CD8-positive, alpha-beta memory T cell (primary cell): ENCODE measurements around the gene CHMP3. TPM values are rescaled to one million over a fixed set of nuclear protein-coding genes. Genes with fewer than 3 reads are reported as not detected.
A peak's percentile ranks its signal among the peaks of the same experiment; 100 is the strongest.
"Not testable (repeated sequence)": the region's sequence is repeated elsewhere in the genome, so short reads cannot be mapped to it uniquely, and the experiment has no call there.

Experiments
- CTCF ChIA-PET: fragments of 350-600 bp; sonication (Branson Sonifier 250); formaldehyde crosslinking; loops from one replicate; lab custom pipeline; 2021; ENCODE audit warnings: antibody characterized with exemption; lab: Charles Lee
- POLR2A ChIA-PET: fragments of 350-600 bp; sonication (Branson Sonifier 250); formaldehyde crosslinking; loops from one replicate; lab custom pipeline; 2021; ENCODE audit warnings: antibody characterized with exemption; lab: Charles Lee
- DNase-seq, 5 donors: peaks; one replicate each; pipeline versions ENCODE4 v3.0.0 to v3.0.0-alpha.2; 2020 to 2022; ENCODE audit warnings: mixed read lengths in 1 of 5
- H3K27ac ChIP-seq: one replicate; pipeline ENCODE4 v1.7.0; 2013; ENCODE audit warnings: low read depth, mild to moderate bottlenecking, low read length, moderate library complexity
- H3K27me3 ChIP-seq: 2 replicates; pipeline ENCODE4 v1.7.0; 2013; ENCODE audit warnings: low read length, mild to moderate bottlenecking; ENCODE audit not compliant: insufficient read depth, poor library complexity, severe bottlenecking
- H3K36me3 ChIP-seq: 2 replicates; pipeline ENCODE4 v1.7.0; 2013; ENCODE audit warnings: mild to moderate bottlenecking, low read length, moderate library complexity; ENCODE audit not compliant: insufficient read depth
- H3K4me1 ChIP-seq: 2 replicates; pipeline ENCODE4 v1.7.0; 2013; ENCODE audit warnings: mild to moderate bottlenecking, low read length, moderate library complexity; ENCODE audit not compliant: insufficient read depth
- H3K4me3 ChIP-seq: 2 replicates; pipeline ENCODE4 v1.7.0; 2013; ENCODE audit warnings: mild to moderate bottlenecking, low read length
- H3K9me3 ChIP-seq: 2 replicates; pipeline ENCODE4 v1.7.0; 2013; ENCODE audit warnings: mild to moderate bottlenecking, low read length
- H3K27ac Mint-ChIP-seq, 8 donors: one replicate each; pipeline ENCODE4 v1.8.0; 2020 to 2021; ENCODE audit warnings: mixed read lengths in 8 of 8, mild to moderate bottlenecking in 6 of 8, inconsistent platforms in 3 of 8, moderate library complexity in 3 of 8
- H3K27me3 Mint-ChIP-seq, 2 donors: one replicate each; pipeline ENCODE4 v1.8.0; 2020 to 2021; ENCODE audit warnings: mixed read lengths in 2 of 2, mild to moderate bottlenecking in 1 of 2, moderate library complexity in 1 of 2
- H3K36me3 Mint-ChIP-seq, 3 donors: one replicate each; pipeline ENCODE4 v1.8.0; 2020 to 2021; ENCODE audit warnings: mixed read lengths in 3 of 3, inconsistent platforms in 1 of 3, mild to moderate bottlenecking in 1 of 3
- H3K4me1 Mint-ChIP-seq, 3 donors: one replicate each; pipeline ENCODE4 v1.8.0; 2020 to 2021; ENCODE audit warnings: mixed read lengths in 3 of 3, inconsistent platforms in 1 of 3, mild to moderate bottlenecking in 1 of 3
- H3K4me3 Mint-ChIP-seq, 7 donors: one replicate each; pipeline ENCODE4 v1.8.0; 2020 to 2021; ENCODE audit warnings: mixed read lengths in 7 of 7, mild to moderate bottlenecking in 6 of 7, moderate library complexity in 4 of 7, inconsistent platforms in 2 of 7
- H3K9me3 Mint-ChIP-seq, 5 donors: one replicate each; pipeline ENCODE4 v1.8.0; 2020 to 2022; ENCODE audit warnings: mixed read lengths in 5 of 5, mild to moderate bottlenecking in 3 of 5, moderate library complexity in 2 of 5, inconsistent platforms in 1 of 5
- polyA plus RNA-seq: library from polyadenylated mRNA; unstranded; fragments of 300-500 nt; fragmentation: Illumina TruSeq; gene quantifications from one replicate; pipeline ENCODE4 v1.2.3, GENCODE V29; 2021
- total RNA-seq, 2 experiments: library from RNA; stranded (reverse); gene quantifications; one replicate each; pipeline ENCODE4 v1.2.3, GENCODE V29; 2021

The CHMP3 gene
- total and polyA plus RNA-seq, 3 experiments from 2014 or later = 51.7 to 70.1 (median 58.9) TPM

DNA sequence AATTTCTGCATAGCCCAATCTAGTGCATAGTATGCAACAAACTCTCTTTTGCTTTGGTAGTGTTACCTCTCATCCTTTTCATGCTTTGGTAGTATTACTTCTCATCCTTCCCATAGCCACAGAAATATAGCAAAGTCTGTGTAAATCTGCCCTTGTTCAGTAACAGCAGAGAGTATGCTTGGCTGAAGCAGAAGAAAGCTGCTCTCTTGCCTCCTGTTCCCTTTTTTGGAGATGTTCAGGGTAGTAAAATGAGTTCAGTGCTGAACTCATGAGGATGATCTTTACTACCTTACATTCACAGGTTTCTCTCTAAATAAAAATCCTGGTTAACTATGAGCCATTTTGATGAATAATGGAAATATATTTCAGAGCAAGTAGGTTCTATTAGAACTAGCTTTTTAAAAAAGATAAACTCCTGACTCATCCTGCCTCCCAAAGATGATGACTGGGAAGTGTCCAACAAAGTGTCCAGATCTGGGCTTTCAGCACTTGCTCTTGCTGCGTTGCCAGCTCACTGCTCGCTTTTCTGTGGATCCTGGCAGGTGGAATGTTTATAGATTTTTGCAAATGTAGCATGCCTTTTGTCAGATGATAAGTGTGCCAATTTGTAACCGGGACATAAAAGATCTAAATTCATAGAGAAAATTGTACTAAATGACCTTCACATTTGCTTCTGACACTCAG is 29.4 kb upstream of the CHMP3 start:
- no peak overlapping the region for H3K4me3 ChIP-seq
- Mint-ChIP-seq H3K27me3 (peaks cover 20 to 46% of the 10 kb centered on the region in 2 donors), H3K4me1 (no peaks in the 10 kb centered on the region), H3K36me3 (peaks cover 0 to 10% (median 2%) of the 10 kb centered on the region in 3 donors), H3K9me3 (peaks cover 0 to 9% (median 3%) of the 10 kb centered on the region in 5 donors), H3K4me3 (no peak overlapping the region), H3K27ac (no peak overlapping the region)
- H3K27me3 ChIP-seq = no peaks in the 10 kb centered on the region
- H3K27ac ChIP-seq = no peak overlapping the region
- ChIA-PET POLR2A (no interaction called here), CTCF (no interaction called here)
- H3K9me3 ChIP-seq = no peaks in the 10 kb centered on the region
- no peaks in the 10 kb centered on the region for H3K4me1 ChIP-seq
- no peaks in the 10 kb centered on the region for H3K36me3 ChIP-seq
- no peak for DNase-seq

DNA sequence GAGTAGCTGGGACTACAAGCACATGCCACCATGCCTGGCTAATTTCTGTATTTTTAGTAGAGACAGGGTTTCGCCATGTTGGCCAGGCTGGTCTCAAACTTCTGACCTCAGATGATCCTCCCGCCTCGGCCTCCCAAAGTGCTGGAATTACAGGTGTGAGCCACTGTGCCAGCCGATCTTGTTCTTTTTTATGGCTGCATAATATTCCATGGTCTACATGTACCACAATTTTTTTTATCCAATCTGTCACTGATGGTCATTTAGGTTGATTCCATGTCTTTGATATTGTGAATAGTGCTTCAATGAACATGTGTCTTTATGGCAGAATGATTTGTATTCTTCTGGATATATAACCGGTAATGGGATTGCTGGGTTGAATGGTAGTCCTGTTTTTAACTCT is 26.5 kb upstream of the CHMP3 start:
- H3K27ac ChIP-seq, DNase-seq, H3K4me3 Mint-ChIP-seq, POLR2A ChIA-PET, H3K4me1 ChIP-seq, H3K27ac Mint-ChIP-seq, H3K4me1 Mint-ChIP-seq, CTCF ChIA-PET, H3K9me3 ChIP-seq, H3K9me3 Mint-ChIP-seq, H3K4me3 ChIP-seq, H3K27me3 ChIP-seq, H3K36me3 ChIP-seq: not testable (repeated sequence)
- peaks cover 0 to 10% (median 2%) of the 10 kb centered on the region in 3 donors for H3K36me3 Mint-ChIP-seq
- H3K27me3 Mint-ChIP-seq = peaks cover 20 to 45% of the 10 kb centered on the region in 2 donors

DNA sequence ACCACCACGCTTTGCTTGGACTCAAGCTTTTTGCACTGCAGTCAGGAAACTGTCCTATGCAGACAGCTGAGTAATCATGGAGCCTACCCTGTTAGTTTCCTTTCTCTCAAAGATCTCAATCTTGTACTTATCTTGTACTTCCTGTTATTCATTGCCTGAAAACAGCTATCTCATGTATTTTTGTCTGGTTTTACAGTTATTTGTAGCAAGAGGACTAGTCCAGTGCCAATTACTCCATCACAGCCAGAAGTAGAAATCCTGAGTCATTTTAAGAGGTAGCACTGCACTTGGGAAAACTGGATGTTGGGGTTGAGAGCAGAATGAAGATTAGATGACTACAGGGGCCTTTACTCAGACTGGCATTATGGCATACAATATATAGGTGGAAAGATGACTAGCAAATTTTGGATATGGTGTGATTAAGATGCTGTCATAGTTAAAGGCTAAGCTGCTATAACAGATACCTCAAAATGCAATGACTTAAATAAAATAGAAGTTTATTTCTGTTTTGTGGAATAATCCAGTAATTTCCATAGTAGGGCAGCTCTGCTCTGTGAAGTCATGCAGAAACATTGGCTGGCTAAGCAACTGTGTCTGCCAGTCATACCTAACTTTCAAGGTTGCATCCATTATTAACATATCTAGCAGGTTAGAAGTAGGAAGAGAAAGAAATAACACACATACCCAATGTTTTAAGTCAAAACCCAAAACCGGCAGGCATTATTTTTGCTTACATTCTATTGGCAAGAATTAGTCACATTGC is 21.1 kb upstream of the CHMP3 start:
- no peaks in the 10 kb centered on the region for H3K36me3 ChIP-seq
- Mint-ChIP-seq H3K9me3 (peaks cover 0 to 4% (median 2%) of the 10 kb centered on the region in 5 donors), H3K4me3 (peak overlapping the region in 5 of 7 donors; percentile 6 to 44 (median 42)), H3K27ac (peak overlapping the region in 7 of 8 donors; percentile 21 to 87 (median 83)), H3K27me3 (peaks cover 3 to 4% of the 10 kb centered on the region in 2 donors), H3K4me1 (peaks cover 11 to 26% (median 13%) of the 10 kb centered on the region in 3 donors), H3K36me3 (peaks cover 0 to 1% (median 0%) of the 10 kb centered on the region in 3 donors)
- CTCF ChIA-PET = interaction anchor here (1.3 to 1.6 kb wide), 3 partner anchors 8 to 22 kb away, joined by 3 to 4 read pairs (median 3); no protein-coding TSS in a partner anchor
- H3K4me3 ChIP-seq = peak overlapping the region; percentile 4
- peaks cover 14% of the 10 kb centered on the region for H3K4me1 ChIP-seq
- peak in 2 of 5 donors; percentile 6 to 20 for DNase-seq
- POLR2A ChIA-PET = interaction anchor here (0.5 to 1.7 kb wide), 4 partner anchors 9 to 443 kb away, joined by 3 to 11 read pairs (median 6); partner anchors contain the start of gene CHMP3
- no peaks in the 10 kb centered on the region for H3K27me3 ChIP-seq
- H3K27ac ChIP-seq = no peak overlapping the region
- no peaks in the 10 kb centered on the region for H3K9me3 ChIP-seq

DNA sequence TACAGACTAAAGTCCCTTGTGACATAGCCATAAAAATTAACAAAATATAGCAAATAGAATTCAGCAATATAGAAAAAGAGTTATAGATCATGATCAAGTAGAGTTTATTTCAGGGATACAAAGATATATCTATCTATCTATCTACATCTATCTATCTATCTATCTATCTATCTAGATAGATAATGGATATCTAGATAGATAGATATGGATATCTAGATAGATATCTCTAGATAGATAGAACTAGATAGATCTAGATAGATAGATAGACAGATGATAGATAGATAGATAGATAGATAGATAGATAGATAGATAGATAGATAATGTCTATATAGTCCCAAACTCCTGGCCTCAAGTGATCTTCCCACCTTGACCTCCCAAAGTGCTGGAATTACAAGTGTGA is 17.3 kb upstream of the CHMP3 start:
- Mint-ChIP-seq H3K4me3 (no peak overlapping the region), H3K27ac (peak overlapping the region in 1 of 8 donors; percentile 48), H3K36me3 (peaks cover 0 to 8% (median 1%) of the 10 kb centered on the region in 3 donors), H3K27me3 (no peaks in the 10 kb centered on the region), H3K9me3 (peaks cover 0 to 9% (median 2%) of the 10 kb centered on the region in 5 donors), H3K4me1 (peaks cover 11 to 25% (median 13%) of the 10 kb centered on the region in 3 donors)
- Histone ChIP-seq H3K4me1 (peaks cover 14% of the 10 kb centered on the region), H3K36me3 (no peaks in the 10 kb centered on the region), H3K27me3 (no peaks in the 10 kb centered on the region), H3K4me3 (no peak overlapping the region), H3K9me3 (no peaks in the 10 kb centered on the region), H3K27ac (no peak overlapping the region)
- DNase-seq = no peak
- ChIA-PET CTCF (no interaction called here), POLR2A (no interaction called here)

DNA sequence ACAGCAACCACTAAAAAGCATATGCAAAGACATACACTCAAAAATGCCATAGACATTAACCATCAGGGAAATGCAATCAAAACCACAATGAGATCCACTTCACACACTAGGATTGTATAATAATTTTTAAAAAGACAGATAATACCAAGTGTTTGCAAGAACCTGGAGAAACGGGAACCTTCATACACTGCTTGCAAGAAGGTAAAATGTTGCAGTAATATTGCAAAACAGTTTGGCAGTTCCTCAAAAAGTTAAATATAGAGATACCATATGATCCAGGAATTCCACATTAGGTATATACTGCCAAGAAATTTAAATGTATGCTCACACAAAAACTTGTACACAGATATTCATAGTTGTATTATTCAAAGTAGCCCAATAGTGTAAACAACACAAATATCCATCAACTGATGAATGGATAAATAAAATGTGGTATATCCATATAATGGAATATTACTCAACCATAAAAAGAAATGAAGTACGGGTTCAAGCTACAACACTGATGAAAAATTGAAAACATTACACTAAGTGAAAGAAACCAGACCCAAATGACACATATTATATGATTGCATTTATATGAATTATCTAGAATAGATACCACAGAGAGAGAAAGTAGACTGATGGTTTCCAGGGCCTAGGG is 14.7 kb upstream of the CHMP3 start:
- H3K27me3 ChIP-seq = no peaks in the 10 kb centered on the region
- ChIA-PET POLR2A (no interaction called here), CTCF (no interaction called here)
- H3K4me1 ChIP-seq = no peaks in the 10 kb centered on the region
- no peaks in the 10 kb centered on the region for H3K36me3 ChIP-seq
- H3K27ac ChIP-seq = no peak overlapping the region
- H3K9me3 ChIP-seq = no peaks in the 10 kb centered on the region
- Mint-ChIP-seq H3K27me3 (no peaks in the 10 kb centered on the region), H3K36me3 (peaks cover 0 to 8% (median 1%) of the 10 kb centered on the region in 3 donors), H3K9me3 (peaks cover 0 to 9% (median 2%) of the 10 kb centered on the region in 5 donors), H3K4me3 (no peak overlapping the region), H3K4me1 (peaks cover 0 to 5% (median 0%) of the 10 kb centered on the region in 3 donors), H3K27ac (no peak overlapping the region)
- no peak overlapping the region for H3K4me3 ChIP-seq
- no peak for DNase-seq

DNA sequence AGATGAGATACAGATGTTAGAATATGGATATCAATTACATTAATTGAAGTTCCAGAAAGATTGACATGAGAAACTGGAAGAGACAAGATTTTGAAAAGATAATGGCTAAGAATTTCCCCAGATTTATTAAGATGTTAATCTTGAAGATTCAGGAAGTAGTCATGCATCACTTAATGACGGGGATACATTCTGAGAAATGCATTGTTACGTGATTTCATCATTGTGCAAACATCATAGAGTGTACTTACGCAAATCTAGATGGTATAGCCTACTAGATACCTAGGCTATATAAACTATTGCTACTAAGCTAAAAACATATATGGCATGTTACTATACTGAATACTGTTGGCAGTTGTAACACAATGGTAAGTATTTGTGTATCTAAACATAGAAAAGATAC is 6.8 kb upstream of the CHMP3 start:
- Histone ChIP-seq H3K27me3 (no peaks in the 10 kb centered on the region), H3K36me3 (no peaks in the 10 kb centered on the region), H3K4me1 (no peaks in the 10 kb centered on the region), H3K27ac (no peak overlapping the region), H3K4me3 (no peak overlapping the region), H3K9me3 (no peaks in the 10 kb centered on the region)
- H3K9me3 Mint-ChIP-seq = no peaks in the 10 kb centered on the region
- no peak for DNase-seq
- ChIA-PET POLR2A (no interaction called here), CTCF (no interaction called here)
- no peak overlapping the region for H3K4me3 Mint-ChIP-seq
- H3K4me1 Mint-ChIP-seq = no peaks in the 10 kb centered on the region
- H3K27ac Mint-ChIP-seq = no peak overlapping the region
- no peaks in the 10 kb centered on the region for H3K36me3 Mint-ChIP-seq
- H3K27me3 Mint-ChIP-seq = peaks cover 0 to 31% of the 10 kb centered on the region in 2 donors

DNA sequence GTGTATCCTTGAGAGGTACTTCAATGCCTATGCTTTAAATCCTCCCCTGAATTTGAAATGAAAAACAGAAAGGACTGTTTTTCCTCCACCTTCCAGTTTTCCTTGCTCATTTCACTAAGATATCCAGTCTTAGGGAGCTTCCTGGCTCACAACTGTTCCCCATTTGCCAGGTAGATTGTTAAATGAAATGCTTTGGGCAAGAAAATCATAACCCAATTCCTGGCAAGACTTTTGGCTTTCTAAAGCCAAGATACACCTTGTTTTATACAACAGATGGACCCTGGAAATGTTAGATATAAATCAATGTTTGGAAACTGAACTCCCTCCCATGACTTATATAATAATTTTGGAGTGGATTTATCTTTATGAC is 3.6 kb upstream of the CHMP3 start:
- POLR2A ChIA-PET = no interaction called here
- CTCF ChIA-PET = no interaction called here

More for the DNA sequence above, 3.6 kb upstream of the CHMP3 start:
- Mint-ChIP-seq H3K9me3 (no peaks in the 10 kb centered on the region), H3K27me3 (peaks cover 1 to 31% of the 10 kb centered on the region in 2 donors), H3K4me3 (no peak overlapping the region), H3K4me1 (peaks cover 20 to 22% (median 21%) of the 10 kb centered on the region in 3 donors), H3K27ac (peak overlapping the region in 2 of 8 donors; percentile 6 to 23), H3K36me3 (peaks cover 0 to 11% (median 0%) of the 10 kb centered on the region in 3 donors)
- Histone ChIP-seq H3K27ac (no peak overlapping the region), H3K4me1 (peaks cover 15% of the 10 kb centered on the region), H3K27me3 (no peaks in the 10 kb centered on the region), H3K9me3 (no peaks in the 10 kb centered on the region), H3K4me3 (no peak overlapping the region), H3K36me3 (no peaks in the 10 kb centered on the region)
- DNase-seq = no peak
